Stomach (tissue), 4 donors: ENCODE results near the gene UQCRQ.

Experiments used
- CTCF ChIP-seq, 7 experiments: fragments of 450-650 bp in 4 of 7; fragments of 200-600 bp in 3 of 7; sonication (generic) in 3 of 7; IDR thresholded peaks; one replicate each; pipeline ENCODE4 v1.5.1; 2016 to 2019; ENCODE audit warnings: antibody characterized with exemption in 7 of 7, control low read depth in 2 of 7, mild to moderate bottlenecking in 1 of 7
- EP300 ChIP-seq: sonication (generic); formaldehyde crosslinking; IDR thresholded peaks from one replicate; pipeline ENCODE4 v1.6.1; 2017; ENCODE audit warnings: antibody characterized with exemption
- POLR2A ChIP-seq, 4 donors: fragments of 450-650 bp; IDR thresholded peaks; one replicate each; pipeline ENCODE4 v1.6.1; 2016; ENCODE audit warnings: antibody characterized with exemption in 4 of 4, control low read depth in 2 of 4, mild to moderate bottlenecking in 1 of 4, moderate library complexity in 1 of 4
- POLR2AphosphoS5 ChIP-seq, 3 donors: sonication (generic); formaldehyde crosslinking; IDR thresholded peaks; one replicate each; pipeline ENCODE4 v1.6.1; 2016; ENCODE audit warnings: antibody characterized with exemption in 3 of 3

GRCh38 chr5:132867046-132867451 is 607 bp downstream of the UQCRQ start:
- no peak for TF ChIP-seq POLR2A (IDR thresholded peaks at IDR 0.05)
- TF ChIP-seq CTCF (IDR thresholded peaks at IDR 0.05): no peak
- TF ChIP-seq EP300: no peak
- TF ChIP-seq POLR2AphosphoS5 (IDR thresholded peaks at IDR 0.05): no peak
